Left lung (tissue), 10 donors: Measurements from ENCODE around the gene HLA-DPA1. TPM values are rescaled to one million over a fixed set of nuclear protein-coding genes. Genes with fewer than 3 reads are reported as not detected.

Experiments
- ATAC-seq: fragments of 200-7000 bp; cut with Tn5 transposase; one replicate; pipeline ENCODE4 v1.9.1; 2020; ENCODE audit warnings: moderate library complexity
- DNase-seq, 4 donors: peaks; one replicate each; pipeline ENCODE4 v3.0.0-alpha.2; 2013 to 2020
- H3K27ac ChIP-seq, 2 donors: fragments of 200-600 bp; sonication (generic) in 1 of 2; one replicate each; pipeline versions ENCODE4 v1.5.0 to v1.8.0; 2020 to 2021
- H3K27me3 ChIP-seq, 2 donors: fragments of 200-600 bp; sonication (generic) in 1 of 2; one replicate each; pipeline versions ENCODE4 v1.5.0 to v1.8.0; 2020 to 2021
- H3K36me3 ChIP-seq, 2 donors: fragments of 200-600 bp; sonication (generic) in 1 of 2; one replicate each; pipeline versions ENCODE4 v1.5.0 to v1.8.0; 2020 to 2021
- H3K4me1 ChIP-seq, 2 donors: fragments of 200-600 bp; one replicate each; pipeline ENCODE4 v1.8.0; 2021
- H3K4me3 ChIP-seq, 2 donors: fragments of 200-600 bp; sonication (generic) in 1 of 2; one replicate each; pipeline versions ENCODE4 v1.5.0 to v1.8.0; 2020 to 2021; ENCODE audit warnings: mild to moderate bottlenecking in 1 of 2
- H3K9me3 ChIP-seq, 2 donors: fragments of 200-600 bp; sonication (generic) in 1 of 2; one replicate each; pipeline versions ENCODE4 v1.5.0 to v1.8.0; 2020 to 2021
- CTCF ChIP-seq, 2 donors: fragments of 200-600 bp; sonication (generic) in 1 of 2; IDR thresholded peaks; one replicate each; pipeline versions ENCODE4 v1.5.0 to v1.8.0; 2021; ENCODE audit warnings: antibody characterized with exemption in 2 of 2
- intact Hi-C, 2 donors: fragments of 100-400 bp; cut with DNase I; formaldehyde crosslinking; loops; one replicate each; pipeline versions ENCODE4 v1.11.2 to v1.14.2; 2022
- polyA plus RNA-seq, 6 donors: library from polyadenylated mRNA; unstranded; fragments of 120-200 nt; gene quantifications; one replicate each; pipeline ENCODE4 v1.2.1, GENCODE V29; 2013; ENCODE audit not compliant: insufficient read length in 6 of 6
- total RNA-seq, 2 donors: library from RNA; stranded (reverse); fragmentation: NEBNext Ultra II Directional; extraction: Animal tissue kit (Norgen Biotek cat#: 25700); gene quantifications; one replicate each; pipeline ENCODE4 v1.2.1, GENCODE V29; 2021
- donor health status: DM: no; HTN: yes; CAD: no.
- donor health status: DM: no; HTN: no; CAD: no.

Gene HLA-DPA1
- total and polyA plus RNA-seq, 8 donors: 14.9 to 476 (median 38.9) TPM

- Histone ChIP-seq H3K27ac (no peak overlapping the region), H3K9me3 (no peaks in the 10 kb centered on the region), H3K36me3 (no peaks in the 10 kb centered on the region), H3K4me3 (no peak overlapping the region), H3K4me1 (peaks cover 2 to 23% of the 10 kb centered on the region in 2 donors), H3K27me3 (no peaks in the 10 kb centered on the region)
- ATAC-seq: no peak
- no peak for TF ChIP-seq CTCF (IDR thresholded peaks at IDR 0.05)
- DNase-seq: no peak
- intact Hi-C loops: no loop called here
Measured at GRCh38 chr6:33024521-33024920, 48.9 kb downstream of the HLA-DPA1 start.

- H3K4me1 ChIP-seq: peaks cover 9 to 26% of the 10 kb centered on the region in 2 donors
- H3K9me3 ChIP-seq: no peaks in the 10 kb centered on the region
- no peaks in the 10 kb centered on the region for H3K36me3 ChIP-seq
- intact Hi-C loops: no loop called here
- DNase-seq (no peak), ATAC-seq (no peak)
- H3K4me3 ChIP-seq: no peak overlapping the region
- no peak overlapping the region for H3K27ac ChIP-seq
- no peak for TF ChIP-seq CTCF (IDR thresholded peaks at IDR 0.05)
- H3K27me3 ChIP-seq: no peaks in the 10 kb centered on the region
Measured at GRCh38 chr6:33023536-33023935, 49.9 kb downstream of the HLA-DPA1 start.

DNA sequence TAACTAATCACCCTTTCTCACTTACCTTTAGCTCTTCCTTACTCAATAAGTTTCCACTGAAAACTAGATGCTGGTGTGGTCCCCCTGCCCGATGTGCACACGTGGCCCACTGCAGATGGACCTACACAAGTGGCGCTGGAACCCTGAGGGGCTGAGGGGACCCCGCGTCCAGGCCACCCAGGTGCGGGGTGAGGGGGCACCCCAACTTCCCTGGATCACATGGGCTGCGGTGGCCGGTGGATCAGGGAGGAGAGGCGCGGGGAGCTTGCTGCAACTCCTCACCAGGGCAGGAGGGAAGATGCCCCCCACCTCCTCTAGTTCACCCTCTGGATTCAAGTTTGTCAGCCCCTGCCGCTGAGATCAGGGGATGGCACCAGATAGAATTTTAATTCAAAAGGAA is 51.5 kb downstream of the HLA-DPA1 start:
- H3K27ac ChIP-seq: no peak overlapping the region
- no peak for TF ChIP-seq CTCF (IDR thresholded peaks at IDR 0.05)
- H3K4me1 ChIP-seq: peaks cover 19 to 33% of the 10 kb centered on the region in 2 donors
- no peaks in the 10 kb centered on the region for H3K9me3 ChIP-seq
- H3K36me3 ChIP-seq: no peaks in the 10 kb centered on the region
- DNase-seq (peak in 1 of 4 donors; percentile 73), ATAC-seq (no peak)
- intact Hi-C loops: no loop called here
- no peaks in the 10 kb centered on the region for H3K27me3 ChIP-seq
- H3K4me3 ChIP-seq: no peak overlapping the region

DNA sequence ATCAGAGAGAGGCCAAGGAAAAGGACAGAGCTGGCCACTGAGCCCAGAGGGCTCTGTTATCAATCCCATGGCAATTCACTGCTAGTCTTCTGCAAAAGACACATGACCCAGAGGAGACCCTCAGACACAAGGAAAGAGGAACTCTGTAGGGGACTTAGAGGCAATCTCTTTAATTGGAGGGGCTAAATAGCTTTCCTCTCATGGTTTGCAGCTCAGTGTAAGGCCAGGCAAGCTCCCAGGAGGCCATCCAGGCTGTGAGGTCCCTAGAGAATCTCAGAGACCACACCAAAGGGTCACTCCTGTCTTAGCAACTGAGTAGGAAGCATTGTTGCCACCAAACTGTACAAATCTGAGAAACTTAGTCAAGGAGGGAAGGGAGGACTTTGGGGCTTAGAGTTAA is 54.1 kb downstream of the HLA-DPA1 start:
- Histone ChIP-seq H3K27ac (peak overlapping the region; percentile 83 to 88), H3K36me3 (no peaks in the 10 kb centered on the region), H3K4me1 (peaks cover 19 to 44% of the 10 kb centered on the region in 2 donors), H3K9me3 (no peaks in the 10 kb centered on the region), H3K27me3 (no peaks in the 10 kb centered on the region), H3K4me3 (no peak overlapping the region)
- intact Hi-C loops: loop anchor here in 1 of 2 donors (5.0 kb wide), 2 partner anchors 58 to 73 kb away; partner anchors contain the start of gene HLA-DPB1
- no peak for TF ChIP-seq CTCF (IDR thresholded peaks at IDR 0.05)
- ATAC-seq (peak; percentile 5), DNase-seq (no peak)

DNA sequence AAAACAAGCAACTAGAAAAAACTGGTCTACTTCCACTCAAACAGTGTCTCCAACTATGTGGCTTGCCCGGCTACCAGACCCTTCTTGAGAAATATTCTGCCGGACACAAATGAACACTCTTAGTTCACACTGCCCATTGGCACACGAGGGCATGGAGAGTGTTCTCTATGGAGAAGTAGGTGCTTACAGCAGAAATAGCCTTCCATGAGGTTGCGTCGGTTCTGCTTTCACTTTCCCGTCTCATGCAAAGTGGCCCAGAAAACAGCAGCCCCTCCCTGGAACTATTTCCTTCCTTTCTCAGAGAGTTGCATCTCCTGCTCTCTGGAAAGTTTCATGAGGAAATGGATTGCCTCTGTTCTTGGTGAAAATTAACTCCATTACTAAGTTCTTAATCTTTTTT is 54.5 kb downstream of the HLA-DPA1 start:
- ATAC-seq (peak; percentile 96), DNase-seq (peak in 3 of 4 donors; percentile 39 to 88 (median 68))
- intact Hi-C loops: loop anchor here in 1 of 2 donors (5.0 kb wide), 2 partner anchors 58 to 73 kb away; partner anchors contain the start of gene HLA-DPB1
- peaks cover 19 to 44% of the 10 kb centered on the region in 2 donors for H3K4me1 ChIP-seq
- H3K9me3 ChIP-seq: no peaks in the 10 kb centered on the region
- no peak for TF ChIP-seq CTCF (IDR thresholded peaks at IDR 0.05)
- H3K27me3 ChIP-seq: no peaks in the 10 kb centered on the region
- no peaks in the 10 kb centered on the region for H3K36me3 ChIP-seq
- H3K27ac ChIP-seq: peak overlapping the region; percentile 83 to 88
- no peak overlapping the region for H3K4me3 ChIP-seq
